Upper lobe of right lung (tissue), 1 donor: ENCODE data around the gene NAGA. TPM values are rescaled to one million over a fixed set of nuclear protein-coding genes. Genes with fewer than 3 reads are reported as not detected.
"Not testable (repeated sequence)": the region's sequence is repeated elsewhere in the genome, so short reads cannot be mapped to it uniquely, and the experiment has no call there.

Experiments
- ATAC-seq: fragments of 200-7000 bp; cut with Tn5 transposase; one replicate; pipeline ENCODE4 v1.9.1; 2020; ENCODE audit warnings: mild to moderate bottlenecking, moderate library complexity
- DNase-seq: peaks from one replicate; pipeline ENCODE4 v3.0.0-alpha.2; 2020
- H3K27ac ChIP-seq: fragments of 200-600 bp; one replicate; pipeline ENCODE4 v1.8.0; 2022
- H3K27me3 ChIP-seq: fragments of 200-600 bp; one replicate; pipeline ENCODE4 v1.8.0; 2022; ENCODE audit warnings: mild to moderate bottlenecking
- H3K36me3 ChIP-seq: fragments of 200-600 bp; one replicate; pipeline ENCODE4 v1.8.0; 2022
- H3K4me1 ChIP-seq: fragments of 200-600 bp; one replicate; pipeline ENCODE4 v1.8.0; 2022
- H3K4me3 ChIP-seq: fragments of 200-600 bp; one replicate; pipeline ENCODE4 v1.8.0; 2022; ENCODE audit warnings: mild to moderate bottlenecking
- H3K9me3 ChIP-seq: fragments of 200-600 bp; one replicate; pipeline ENCODE4 v1.8.0; 2022
- intact Hi-C: fragments of 100-400 bp; cut with DNase I; formaldehyde crosslinking; loops from one replicate; pipeline ENCODE4 v1.11.0; 2022
- total RNA-seq: library from RNA; stranded (reverse); fragmentation: NEBNext Ultra II Directional; extraction: Animal tissue kit (Norgen Biotek cat#: 25700); gene quantifications from one replicate; pipeline ENCODE4 v1.2.1, GENCODE V29; 2021
- TF ChIP-seq, protein P1 (sequence below): fragments of 200-600 bp; IDR thresholded peaks from one replicate; pipeline ENCODE4 v1.8.0; 2022; ENCODE audit warnings: antibody characterized with exemption
- donor health status: DM: no; HTN: yes; CAD: no; lungs with severe emphysema.

NAGA gene
- total RNA-seq, 1 donor from 2014 or later: 28.6 TPM

DNA sequence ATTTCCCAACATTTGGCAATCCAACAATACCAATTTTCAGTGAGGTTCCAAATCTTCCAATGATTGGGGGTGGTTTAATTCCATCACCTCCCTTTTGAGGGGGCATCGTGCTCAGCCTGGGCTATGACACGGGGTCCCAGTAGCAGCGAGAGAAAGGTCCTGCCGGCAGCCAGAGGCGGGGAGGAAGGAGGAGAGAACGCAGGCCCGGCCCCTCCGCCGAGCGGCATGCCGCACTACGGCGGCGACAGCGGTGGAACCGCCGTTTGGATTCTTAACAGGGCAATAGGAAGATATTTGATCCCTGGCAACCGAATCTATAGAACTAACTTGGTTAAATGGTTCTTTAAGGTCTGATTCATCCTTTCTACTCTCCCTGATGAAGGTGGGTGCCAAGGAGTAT, 38.2 kb upstream of the NAGA start:
- no peak overlapping the region for H3K27ac ChIP-seq
- TF ChIP-seq, protein P1, sequence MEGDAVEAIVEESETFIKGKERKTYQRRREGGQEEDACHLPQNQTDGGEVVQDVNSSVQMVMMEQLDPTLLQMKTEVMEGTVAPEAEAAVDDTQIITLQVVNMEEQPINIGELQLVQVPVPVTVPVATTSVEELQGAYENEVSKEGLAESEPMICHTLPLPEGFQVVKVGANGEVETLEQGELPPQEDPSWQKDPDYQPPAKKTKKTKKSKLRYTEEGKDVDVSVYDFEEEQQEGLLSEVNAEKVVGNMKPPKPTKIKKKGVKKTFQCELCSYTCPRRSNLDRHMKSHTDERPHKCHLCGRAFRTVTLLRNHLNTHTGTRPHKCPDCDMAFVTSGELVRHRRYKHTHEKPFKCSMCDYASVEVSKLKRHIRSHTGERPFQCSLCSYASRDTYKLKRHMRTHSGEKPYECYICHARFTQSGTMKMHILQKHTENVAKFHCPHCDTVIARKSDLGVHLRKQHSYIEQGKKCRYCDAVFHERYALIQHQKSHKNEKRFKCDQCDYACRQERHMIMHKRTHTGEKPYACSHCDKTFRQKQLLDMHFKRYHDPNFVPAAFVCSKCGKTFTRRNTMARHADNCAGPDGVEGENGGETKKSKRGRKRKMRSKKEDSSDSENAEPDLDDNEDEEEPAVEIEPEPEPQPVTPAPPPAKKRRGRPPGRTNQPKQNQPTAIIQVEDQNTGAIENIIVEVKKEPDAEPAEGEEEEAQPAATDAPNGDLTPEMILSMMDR: no peak
- intact Hi-C loops: no loop called here
- no peak for DNase-seq
- no peak overlapping the region for H3K4me3 ChIP-seq
- H3K9me3 ChIP-seq: peaks cover 9% of the 10 kb centered on the region
- ATAC-seq: no peak
- no peaks in the 10 kb centered on the region for H3K27me3 ChIP-seq
- no peaks in the 10 kb centered on the region for H3K36me3 ChIP-seq
- H3K4me1 ChIP-seq: no peaks in the 10 kb centered on the region

GRCh38 chr22:42104332-42104860, 33.8 kb upstream of the NAGA start:
- DNase-seq, ATAC-seq, H3K4me3 ChIP-seq, intact Hi-C loops, H3K27me3 ChIP-seq, H3K27ac ChIP-seq, H3K4me1 ChIP-seq, H3K36me3 ChIP-seq: not testable (repeated sequence)
- peaks cover 20% of the 10 kb centered on the region for H3K9me3 ChIP-seq

DNA sequence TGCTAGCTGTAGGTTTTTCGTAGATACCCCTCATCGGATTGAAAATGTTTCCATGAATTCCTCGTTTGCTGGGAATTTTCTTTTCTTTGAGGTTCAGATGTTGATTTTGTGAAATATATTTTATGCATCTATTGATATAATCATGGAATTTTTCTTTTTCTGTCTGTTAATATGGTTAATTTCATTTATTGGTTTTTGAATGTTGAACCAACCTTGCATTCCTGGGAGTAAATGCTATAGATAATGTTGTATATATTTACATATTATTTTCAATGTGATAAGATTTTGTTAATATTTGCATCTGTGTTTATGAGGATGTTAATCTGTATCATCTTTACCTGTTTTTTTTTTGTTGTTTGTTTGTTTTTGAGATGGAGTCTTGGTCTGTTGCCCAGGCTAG, 30.6 kb upstream of the NAGA start:
- DNase-seq: no peak
- TF ChIP-seq, protein P1: no peak
- intact Hi-C loops: no loop called here
- Histone ChIP-seq H3K36me3 (no peaks in the 10 kb centered on the region), H3K9me3 (peaks cover 20% of the 10 kb centered on the region), H3K27me3 (no peaks in the 10 kb centered on the region), H3K4me1 (no peaks in the 10 kb centered on the region), H3K27ac (no peak overlapping the region), H3K4me3 (no peak overlapping the region)
- ATAC-seq: no peak

DNA sequence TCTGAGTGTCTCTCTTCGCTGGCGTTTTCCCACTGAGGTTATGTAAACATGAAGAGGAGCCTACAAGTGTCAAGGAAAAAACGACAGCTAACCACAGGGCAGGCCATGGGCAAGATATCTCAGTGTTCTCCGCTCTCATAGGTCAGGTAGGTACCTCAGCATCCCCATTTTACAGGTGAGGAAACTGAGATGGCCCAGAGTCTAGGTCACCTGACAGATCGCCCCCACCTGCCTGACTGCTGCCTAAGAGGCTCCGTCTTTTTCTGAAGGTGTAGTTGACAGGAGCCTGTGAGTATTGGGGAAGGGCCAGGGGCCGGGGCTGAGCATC, 20.8 kb upstream of the NAGA start:
- Histone ChIP-seq H3K27me3 (no peaks in the 10 kb centered on the region), H3K27ac (peak overlapping the region; percentile 97), H3K36me3 (peaks cover 11% of the 10 kb centered on the region), H3K4me1 (peaks cover 16% of the 10 kb centered on the region), H3K4me3 (peak overlapping the region; percentile 94), H3K9me3 (no peaks in the 10 kb centered on the region)
- TF ChIP-seq, protein P1: no peak
- intact Hi-C loops: no loop called here
- DNase-seq (no peak), ATAC-seq (no peak)

DNA sequence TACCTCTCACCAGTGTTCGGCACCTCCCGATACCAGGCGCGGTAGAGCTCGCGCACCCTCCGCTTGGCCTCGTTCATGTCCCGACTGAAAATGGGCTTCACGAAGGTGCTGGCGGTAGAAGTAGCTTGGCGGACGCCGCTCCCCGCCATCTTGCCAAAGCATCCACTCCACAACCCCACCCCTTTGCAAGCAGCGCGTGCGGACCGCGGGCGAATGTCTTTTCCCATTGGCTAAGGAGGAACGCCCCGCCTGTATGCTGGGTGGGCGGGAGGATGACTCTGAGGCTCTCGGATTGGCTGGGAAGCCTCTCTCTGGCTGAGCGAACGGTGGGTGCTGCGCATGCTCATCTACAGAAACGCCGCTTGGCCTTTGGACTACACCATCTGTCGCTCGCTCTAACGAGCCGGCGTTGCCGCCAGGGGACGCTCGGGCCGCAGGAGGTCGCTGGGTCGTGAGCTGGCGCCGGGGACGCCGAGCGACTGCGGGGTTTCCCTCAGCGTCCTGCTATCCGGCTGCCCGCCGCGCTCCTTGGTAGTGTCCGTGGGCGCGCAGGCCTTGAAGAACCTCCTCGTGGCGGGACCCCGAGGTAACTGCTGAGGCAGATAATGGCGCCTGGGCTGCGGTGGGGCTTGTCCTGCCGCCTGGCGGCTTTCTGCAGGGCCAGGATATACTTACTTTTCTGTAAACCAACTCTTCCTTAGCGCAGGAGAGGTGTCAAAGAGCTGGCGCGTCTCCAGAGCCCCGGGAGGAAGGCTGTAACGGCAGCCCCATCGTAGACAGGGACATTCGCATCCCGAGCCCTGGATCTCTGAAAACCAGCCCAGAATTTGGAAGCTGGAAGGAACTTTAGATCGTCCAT, 20.2 kb upstream of the NAGA start, which contains the start of gene NDUFA6:
TSS of gene NDUFA6 (minus strand) at position 177 of the 859 bp plus-strand sequence. CDS start at position 149, 28 bp downstream.
- TF ChIP-seq, protein P1: peak; percentile 95
- Histone ChIP-seq H3K4me3 (peak within 1 kb of the TSS; percentile 94), H3K4me1 (peaks cover 16% of the 10 kb centered on the region), H3K27me3 (no peaks in the 10 kb centered on the region), H3K36me3 (peaks cover 17% of the 10 kb centered on the region), H3K27ac (peak within 1 kb of the TSS; percentile 97), H3K9me3 (no peaks in the 10 kb centered on the region)
- peak; percentile 99 for ATAC-seq
- intact Hi-C loops: no loop called here
- DNase-seq: peak; percentile 99

GRCh38 chr22:42086051-42086450, 15.4 kb upstream of the NAGA start:
- H3K27ac ChIP-seq: no peak overlapping the region
- H3K4me3 ChIP-seq: no peak overlapping the region
- peaks cover 54% of the 10 kb centered on the region for H3K36me3 ChIP-seq
- ATAC-seq (no peak), DNase-seq (no peak)
- H3K9me3 ChIP-seq: no peaks in the 10 kb centered on the region
- no peaks in the 10 kb centered on the region for H3K27me3 ChIP-seq
- intact Hi-C loops: no loop called here
- H3K4me1 ChIP-seq: peaks cover 13% of the 10 kb centered on the region
- TF ChIP-seq, protein P1: no peak
